ENCODE results near the gene NCL. TPM values are rescaled to one million over a fixed set of nuclear protein-coding genes. Genes with fewer than 3 reads are reported as not detected.

NCL gene
- total and polyA plus RNA-seq, 2 of the 13 experiments (the other 11 are each of a cell fraction or from before 2014, with no cell fraction given) = 105 to 779 TPM

DNA sequence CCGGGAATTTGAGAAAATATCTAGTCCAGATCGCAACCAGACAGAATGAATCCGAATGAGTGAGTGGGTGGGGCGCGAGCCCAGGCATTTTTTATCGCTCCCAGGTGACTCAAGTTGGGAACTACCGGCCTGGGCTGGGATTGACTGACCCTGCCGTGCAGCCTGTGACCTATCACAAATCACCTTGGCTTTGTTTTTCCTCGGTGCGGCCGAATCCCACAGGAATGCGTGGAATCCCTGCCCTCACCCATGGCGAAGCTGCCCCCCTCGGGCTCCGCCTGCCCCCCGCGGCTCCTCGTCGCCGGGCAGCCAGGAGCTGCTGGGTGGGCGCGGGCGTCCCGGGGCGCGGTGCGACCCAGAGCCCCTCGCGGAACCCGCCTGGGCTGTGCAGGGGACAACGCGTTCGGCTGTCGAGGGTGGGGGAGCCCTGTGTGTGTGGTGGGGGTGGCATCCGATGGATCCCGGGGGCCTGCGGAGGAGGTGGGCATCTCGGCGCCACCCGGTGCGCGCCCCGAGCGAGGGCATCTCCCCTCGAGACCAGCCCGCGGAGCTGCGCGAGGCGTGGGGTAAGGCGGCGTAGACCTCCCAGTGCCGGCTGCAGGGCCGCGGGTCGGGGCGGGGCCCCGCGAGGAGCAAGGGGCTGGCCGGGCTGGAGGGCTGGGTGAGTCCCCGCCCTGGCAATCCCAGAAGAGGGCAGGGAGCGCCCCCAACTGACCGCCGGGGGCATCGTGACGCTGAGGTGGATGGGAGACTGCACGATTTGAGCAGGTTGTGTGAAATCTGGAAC lies 52.3 kb downstream of the NCL start (continued):
- no peak for TF ChIP-seq ZNF432 (CRISPR knock-in tag; IDR thresholded peaks at IDR 0.05; ENCODE audit: borderline replicate concordance)
- peak; percentile 60; the same call in 1 of the 2 replicates for TF ChIP-seq SMC3 (IDR thresholded peaks at IDR 0.05; ENCODE audit: low read length)
- TF ChIP-seq ZEB1 (IDR thresholded peaks at IDR 0.05; ENCODE audit: insufficient replicate concordance, low read depth) = peak; percentile 27
- no peak for TF ChIP-seq TSC22D2 (CRISPR knock-in tag; IDR thresholded peaks at IDR 0.05; ENCODE audit: borderline replicate concordance)
- peak; percentile 27; the same call in 1 of the 2 replicates for TF ChIP-seq SP5 (CRISPR knock-in tag; IDR thresholded peaks at IDR 0.05; ENCODE audit: borderline replicate concordance, low read depth)
- TF ChIP-seq, protein P1, sequence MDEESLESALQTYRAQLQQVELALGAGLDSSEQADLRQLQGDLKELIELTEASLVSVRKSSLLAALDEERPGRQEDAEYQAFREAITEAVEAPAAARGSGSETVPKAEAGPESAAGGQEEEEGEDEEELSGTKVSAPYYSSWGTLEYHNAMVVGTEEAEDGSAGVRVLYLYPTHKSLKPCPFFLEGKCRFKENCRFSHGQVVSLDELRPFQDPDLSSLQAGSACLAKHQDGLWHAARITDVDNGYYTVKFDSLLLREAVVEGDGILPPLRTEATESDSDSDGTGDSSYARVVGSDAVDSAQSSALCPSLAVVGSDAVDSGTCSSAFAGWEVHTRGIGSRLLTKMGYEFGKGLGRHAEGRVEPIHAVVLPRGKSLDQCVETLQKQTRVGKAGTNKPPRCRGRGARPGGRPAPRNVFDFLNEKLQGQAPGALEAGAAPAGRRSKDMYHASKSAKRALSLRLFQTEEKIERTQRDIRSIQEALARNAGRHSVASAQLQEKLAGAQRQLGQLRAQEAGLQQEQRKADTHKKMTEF (CRISPR knock-in tag; IDR thresholded peaks at IDR 0.05) = peak; percentile 69; the same call in 1 of the 2 replicates
- no peak for TF ChIP-seq ZNF260 (CRISPR knock-in tag; IDR thresholded peaks at IDR 0.05; ENCODE audit: borderline replicate concordance, low read depth)
- peak; percentile 36; the same call in 1 of the 2 replicates for TF ChIP-seq ZNF782 (CRISPR knock-in tag; IDR thresholded peaks at IDR 0.05; ENCODE audit: borderline replicate concordance)
- TF ChIP-seq ZNF761 (CRISPR knock-in tag; conservative IDR thresholded peaks at IDR 0.05) = no peak
- TF ChIP-seq, protein P2, sequence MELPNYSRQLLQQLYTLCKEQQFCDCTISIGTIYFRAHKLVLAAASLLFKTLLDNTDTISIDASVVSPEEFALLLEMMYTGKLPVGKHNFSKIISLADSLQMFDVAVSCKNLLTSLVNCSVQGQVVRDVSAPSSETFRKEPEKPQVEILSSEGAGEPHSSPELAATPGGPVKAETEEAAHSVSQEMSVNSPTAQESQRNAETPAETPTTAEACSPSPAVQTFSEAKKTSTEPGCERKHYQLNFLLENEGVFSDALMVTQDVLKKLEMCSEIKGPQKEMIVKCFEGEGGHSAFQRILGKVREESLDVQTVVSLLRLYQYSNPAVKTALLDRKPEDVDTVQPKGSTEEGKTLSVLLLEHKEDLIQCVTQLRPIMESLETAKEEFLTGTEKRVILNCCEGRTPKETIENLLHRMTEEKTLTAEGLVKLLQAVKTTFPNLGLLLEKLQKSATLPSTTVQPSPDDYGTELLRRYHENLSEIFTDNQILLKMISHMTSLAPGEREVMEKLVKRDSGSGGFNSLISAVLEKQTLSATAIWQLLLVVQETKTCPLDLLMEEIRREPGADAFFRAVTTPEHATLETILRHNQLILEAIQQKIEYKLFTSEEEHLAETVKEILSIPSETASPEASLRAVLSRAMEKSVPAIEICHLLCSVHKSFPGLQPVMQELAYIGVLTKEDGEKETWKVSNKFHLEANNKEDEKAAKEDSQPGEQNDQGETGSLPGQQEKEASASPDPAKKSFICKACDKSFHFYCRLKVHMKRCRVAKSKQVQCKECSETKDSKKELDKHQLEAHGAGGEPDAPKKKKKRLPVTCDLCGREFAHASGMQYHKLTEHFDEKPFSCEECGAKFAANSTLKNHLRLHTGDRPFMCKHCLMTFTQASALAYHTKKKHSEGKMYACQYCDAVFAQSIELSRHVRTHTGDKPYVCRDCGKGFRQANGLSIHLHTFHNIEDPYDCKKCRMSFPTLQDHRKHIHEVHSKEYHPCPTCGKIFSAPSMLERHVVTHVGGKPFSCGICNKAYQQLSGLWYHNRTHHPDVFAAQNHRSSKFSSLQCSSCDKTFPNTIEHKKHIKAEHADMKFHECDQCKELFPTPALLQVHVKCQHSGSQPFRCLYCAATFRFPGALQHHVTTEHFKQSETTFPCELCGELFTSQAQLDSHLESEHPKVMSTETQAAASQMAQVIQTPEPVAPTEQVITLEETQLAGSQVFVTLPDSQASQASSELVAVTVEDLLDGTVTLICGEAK (IDR thresholded peaks at IDR 0.05) = no peak
- TF ChIP-seq, protein P2 (CRISPR knock-in tag; IDR thresholded peaks at IDR 0.05) = no peak
- peak; percentile 50 for TF ChIP-seq MED1 (CRISPR knock-in tag; IDR thresholded peaks at IDR 0.05)
- peak; percentile 28 for TF ChIP-seq HNRNPLL (IDR thresholded peaks at IDR 0.05; ENCODE audit: low read depth, low read length, poor library complexity, severe bottlenecking)
- TF ChIP-seq TARDBP (CRISPR knock-in tag; IDR thresholded peaks at IDR 0.05) = peak; percentile 67
- TF ChIP-seq, protein P3, sequence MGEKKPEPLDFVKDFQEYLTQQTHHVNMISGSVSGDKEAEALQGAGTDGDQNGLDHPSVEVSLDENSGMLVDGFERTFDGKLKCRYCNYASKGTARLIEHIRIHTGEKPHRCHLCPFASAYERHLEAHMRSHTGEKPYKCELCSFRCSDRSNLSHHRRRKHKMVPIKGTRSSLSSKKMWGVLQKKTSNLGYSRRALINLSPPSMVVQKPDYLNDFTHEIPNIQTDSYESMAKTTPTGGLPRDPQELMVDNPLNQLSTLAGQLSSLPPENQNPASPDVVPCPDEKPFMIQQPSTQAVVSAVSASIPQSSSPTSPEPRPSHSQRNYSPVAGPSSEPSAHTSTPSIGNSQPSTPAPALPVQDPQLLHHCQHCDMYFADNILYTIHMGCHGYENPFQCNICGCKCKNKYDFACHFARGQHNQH (CRISPR knock-in tag; IDR thresholded peaks at IDR 0.05) = peak; percentile 50; the same call in 1 of the 2 replicates
- TF ChIP-seq ZNF83 (CRISPR knock-in tag; IDR thresholded peaks at IDR 0.05; ENCODE audit: borderline replicate concordance) = 0 out of 2 replicates have a peak, but pooled peaks have one; percentile 42
- TF ChIP-seq TCF12 (IDR thresholded peaks at IDR 0.05) = no peak
- no peak for TF ChIP-seq TCF12 (CRISPR knock-in tag; IDR thresholded peaks at IDR 0.05)

Data from HepG2 (cell line).